ENCODE measurements around the gene FSD1L.

GRCh38 chr9:105425816-105426433, 21.9 kb upstream of the FSD1L start:
- TF ChIP-seq CTCF (IDR thresholded peaks at IDR 0.05), result peak; percentile 51 to 63 (median 58)
- TF ChIP-seq POLR2A (IDR thresholded peaks at IDR 0.05), result no peak
